Fibroblast of lung (primary cell): ENCODE results near the gene DAB1.

Experiments used
- EZH2 ChIP-seq: IDR thresholded peaks from 2 replicates; pipeline ENCODE4 v1.5.1; 2012; ENCODE audit warnings: low read length, control low read depth, mild to moderate bottlenecking; ENCODE audit errors: missing control alignments
- TF ChIP-seq, protein P1 (sequence below), 2 donors: IDR thresholded peaks in 1 of 2; conservative IDR thresholded peaks in 1 of 2; 1 replicate in 1 of 2; 2 replicates in 1 of 2; pipeline ENCODE4 v1.5.1; 2011 to 2012; ENCODE audit warnings: low read length in 2 of 2, control low read depth in 1 of 2, inconsistent platforms in 1 of 2, low read depth in 1 of 2, mild to moderate bottlenecking in 1 of 2

DNA sequence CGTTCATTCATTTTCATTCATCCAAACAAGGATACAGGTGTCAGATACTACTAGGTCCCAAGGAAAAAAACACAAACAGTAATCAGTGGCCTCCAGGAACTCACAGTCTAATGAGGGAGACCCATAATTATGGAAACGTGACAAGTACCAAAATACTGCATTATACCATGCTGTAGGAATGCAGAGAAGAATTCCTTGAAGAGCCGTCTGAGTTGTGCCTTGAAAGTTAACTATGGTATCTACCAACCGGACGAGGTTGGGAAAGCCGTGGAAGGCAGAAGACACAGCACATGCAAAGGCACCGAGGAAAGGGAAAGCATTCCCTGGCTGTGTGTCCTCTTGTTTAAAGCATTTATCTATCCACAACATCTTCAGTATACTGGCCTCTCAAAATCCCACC is 206.0 kb downstream of the DAB1 start:
- TF ChIP-seq, protein P1, sequence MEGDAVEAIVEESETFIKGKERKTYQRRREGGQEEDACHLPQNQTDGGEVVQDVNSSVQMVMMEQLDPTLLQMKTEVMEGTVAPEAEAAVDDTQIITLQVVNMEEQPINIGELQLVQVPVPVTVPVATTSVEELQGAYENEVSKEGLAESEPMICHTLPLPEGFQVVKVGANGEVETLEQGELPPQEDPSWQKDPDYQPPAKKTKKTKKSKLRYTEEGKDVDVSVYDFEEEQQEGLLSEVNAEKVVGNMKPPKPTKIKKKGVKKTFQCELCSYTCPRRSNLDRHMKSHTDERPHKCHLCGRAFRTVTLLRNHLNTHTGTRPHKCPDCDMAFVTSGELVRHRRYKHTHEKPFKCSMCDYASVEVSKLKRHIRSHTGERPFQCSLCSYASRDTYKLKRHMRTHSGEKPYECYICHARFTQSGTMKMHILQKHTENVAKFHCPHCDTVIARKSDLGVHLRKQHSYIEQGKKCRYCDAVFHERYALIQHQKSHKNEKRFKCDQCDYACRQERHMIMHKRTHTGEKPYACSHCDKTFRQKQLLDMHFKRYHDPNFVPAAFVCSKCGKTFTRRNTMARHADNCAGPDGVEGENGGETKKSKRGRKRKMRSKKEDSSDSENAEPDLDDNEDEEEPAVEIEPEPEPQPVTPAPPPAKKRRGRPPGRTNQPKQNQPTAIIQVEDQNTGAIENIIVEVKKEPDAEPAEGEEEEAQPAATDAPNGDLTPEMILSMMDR (conservative IDR thresholded peaks at IDR 0.05 in 1 of 2, IDR thresholded peaks at IDR 0.05 in 1 of 2; ENCODE audit: low read depth in 1 of 2, low read length in 2 of 2), result no peak
- no peak for TF ChIP-seq EZH2
